Endothelial cell (in vitro differentiated cells): Measurements from ENCODE around the gene PPP1R27. TPM values are rescaled to one million over a fixed set of nuclear protein-coding genes. Genes with fewer than 3 reads are reported as not detected.
"Not testable (repeated sequence)": the region's sequence is repeated elsewhere in the genome, so short reads cannot be mapped to it uniquely, and the experiment has no call there.

Source experiments
- DNase-seq: peaks from one replicate; pipeline ENCODE4 v3.0.0; 2021; ENCODE audit warnings: low spot score
- H3K27ac Mint-ChIP-seq: one replicate; pipeline ENCODE4 v1.8.0; 2021; ENCODE audit warnings: mixed read lengths, inconsistent platforms; ENCODE audit not compliant: unreplicated experiment
- H3K27me3 Mint-ChIP-seq: one replicate; pipeline ENCODE4 v1.8.0; 2021; ENCODE audit warnings: mild to moderate bottlenecking, moderate library complexity, mixed read lengths, inconsistent platforms; ENCODE audit not compliant: unreplicated experiment
- H3K36me3 Mint-ChIP-seq: one replicate; pipeline ENCODE4 v1.8.0; 2021; ENCODE audit warnings: mild to moderate bottlenecking, low read depth, mixed read lengths, inconsistent platforms; ENCODE audit not compliant: unreplicated experiment
- H3K4me1 Mint-ChIP-seq: one replicate; pipeline ENCODE4 v1.8.0; 2021; ENCODE audit warnings: mild to moderate bottlenecking, mixed read lengths, inconsistent platforms; ENCODE audit not compliant: unreplicated experiment
- H3K4me3 Mint-ChIP-seq: one replicate; pipeline ENCODE4 v1.8.0; 2021; ENCODE audit warnings: mild to moderate bottlenecking, mixed read lengths, inconsistent platforms; ENCODE audit not compliant: unreplicated experiment
- H3K9me3 Mint-ChIP-seq: one replicate; pipeline ENCODE4 v1.8.0; 2021; ENCODE audit warnings: mixed read lengths, inconsistent platforms; ENCODE audit not compliant: unreplicated experiment
- total RNA-seq: library from RNA; stranded (reverse); fragmentation: NEBNext Ultra II Directional; extraction: Animal tissue kit (Norgen Biotek cat#: 25700); gene quantifications from one replicate; pipeline ENCODE4 v1.2.1, GENCODE V29; 2021; ENCODE audit not compliant: unreplicated experiment
- TF ChIP-seq, protein P1 (sequence below): fragments of 200-600 bp; sonication (generic); IDR thresholded peaks from one replicate; pipeline ENCODE4 v1.5.0; 2021; ENCODE audit warnings: antibody characterized with exemption; ENCODE audit not compliant: unreplicated experiment

The PPP1R27 gene
- total RNA-seq, 1 donor from 2014 or later: not detected

DNA sequence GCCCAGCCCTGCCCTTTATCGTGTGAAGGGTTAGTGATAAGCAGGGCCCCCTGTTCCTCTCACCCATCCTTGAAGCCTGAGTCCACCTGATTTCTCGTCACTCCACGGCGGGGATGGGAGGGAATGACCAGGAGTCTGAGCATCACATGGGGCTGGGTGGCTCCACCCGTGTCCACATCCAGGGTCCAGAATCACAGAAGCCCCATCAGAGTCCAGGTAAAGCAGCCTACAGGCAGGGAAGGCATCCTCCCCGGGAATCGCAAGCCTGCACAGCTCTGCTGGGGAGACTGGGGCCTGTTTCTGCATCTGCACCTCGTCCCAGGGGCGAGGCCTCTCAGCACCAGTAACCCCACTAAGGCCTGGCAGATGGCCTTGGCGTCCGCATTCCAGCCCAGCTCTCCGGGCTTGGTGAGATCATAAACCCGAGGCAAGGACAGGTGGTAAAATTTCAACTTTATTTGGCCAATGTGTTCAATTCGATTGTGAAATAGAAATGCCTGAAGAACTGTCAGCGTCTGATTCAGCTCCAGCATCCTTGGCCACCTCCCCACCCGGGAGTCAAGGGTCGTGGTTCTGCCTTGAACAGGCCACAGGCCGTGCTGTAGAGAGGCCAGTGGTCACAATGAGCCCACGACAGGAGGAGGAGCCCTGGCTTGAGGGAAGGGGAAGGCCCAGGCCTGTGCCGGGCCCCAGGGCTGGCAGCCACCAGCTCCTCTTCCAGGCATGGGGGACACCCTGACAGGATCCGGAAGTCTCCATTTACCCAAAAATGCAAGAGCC lies 8.1 kb upstream of the PPP1R27 start:
- Mint-ChIP-seq H3K4me1 (no peaks in the 10 kb centered on the region), H3K4me3 (no peak overlapping the region), H3K9me3 (no peaks in the 10 kb centered on the region), H3K36me3 (peaks cover 23% of the 10 kb centered on the region), H3K27me3 (peaks cover 10% of the 10 kb centered on the region), H3K27ac (no peak overlapping the region)
- DNase-seq: no peak
- TF ChIP-seq, protein P1, sequence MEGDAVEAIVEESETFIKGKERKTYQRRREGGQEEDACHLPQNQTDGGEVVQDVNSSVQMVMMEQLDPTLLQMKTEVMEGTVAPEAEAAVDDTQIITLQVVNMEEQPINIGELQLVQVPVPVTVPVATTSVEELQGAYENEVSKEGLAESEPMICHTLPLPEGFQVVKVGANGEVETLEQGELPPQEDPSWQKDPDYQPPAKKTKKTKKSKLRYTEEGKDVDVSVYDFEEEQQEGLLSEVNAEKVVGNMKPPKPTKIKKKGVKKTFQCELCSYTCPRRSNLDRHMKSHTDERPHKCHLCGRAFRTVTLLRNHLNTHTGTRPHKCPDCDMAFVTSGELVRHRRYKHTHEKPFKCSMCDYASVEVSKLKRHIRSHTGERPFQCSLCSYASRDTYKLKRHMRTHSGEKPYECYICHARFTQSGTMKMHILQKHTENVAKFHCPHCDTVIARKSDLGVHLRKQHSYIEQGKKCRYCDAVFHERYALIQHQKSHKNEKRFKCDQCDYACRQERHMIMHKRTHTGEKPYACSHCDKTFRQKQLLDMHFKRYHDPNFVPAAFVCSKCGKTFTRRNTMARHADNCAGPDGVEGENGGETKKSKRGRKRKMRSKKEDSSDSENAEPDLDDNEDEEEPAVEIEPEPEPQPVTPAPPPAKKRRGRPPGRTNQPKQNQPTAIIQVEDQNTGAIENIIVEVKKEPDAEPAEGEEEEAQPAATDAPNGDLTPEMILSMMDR: no peak

DNA sequence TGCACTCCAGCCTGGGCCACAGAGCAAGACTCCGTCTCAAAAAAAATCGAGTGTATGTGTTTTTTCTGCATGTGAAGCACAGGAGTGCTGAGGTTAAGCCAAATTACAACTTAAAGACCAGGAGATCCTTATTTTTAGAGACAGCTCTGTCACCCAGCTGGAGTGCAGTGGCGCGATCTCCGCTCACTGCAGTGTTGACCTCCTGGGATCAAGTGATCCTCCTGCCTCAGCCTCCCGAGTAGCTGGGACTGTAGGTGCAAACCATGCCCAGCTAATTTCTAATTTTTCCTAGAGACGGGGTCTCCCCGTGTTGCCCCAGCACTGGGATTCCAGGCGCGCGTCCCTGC lies 7.5 kb upstream of the PPP1R27 start:
- TF ChIP-seq, protein P1: no peak
- H3K27me3 Mint-ChIP-seq: peaks cover 13% of the 10 kb centered on the region
- DNase-seq: no peak
- H3K36me3 Mint-ChIP-seq: peaks cover 23% of the 10 kb centered on the region
- no peak overlapping the region for H3K4me3 Mint-ChIP-seq
- H3K4me1 Mint-ChIP-seq: no peaks in the 10 kb centered on the region
- no peaks in the 10 kb centered on the region for H3K9me3 Mint-ChIP-seq
- H3K27ac Mint-ChIP-seq: no peak overlapping the region

GRCh38 chr17:81841866-81842265 lies 7.0 kb upstream of the PPP1R27 start:
- Mint-ChIP-seq H3K4me3 (no peak overlapping the region), H3K4me1 (no peaks in the 10 kb centered on the region), H3K27me3 (peaks cover 13% of the 10 kb centered on the region), H3K36me3 (peaks cover 20% of the 10 kb centered on the region), H3K27ac (no peak overlapping the region), H3K9me3 (no peaks in the 10 kb centered on the region)
- TF ChIP-seq, protein P1: no peak
- no peak for DNase-seq

- DNase-seq: no peak
- H3K36me3 Mint-ChIP-seq: peaks cover 15% of the 10 kb centered on the region
Measured at GRCh38 chr17:81840826-81841778, 6.3 kb upstream of the PPP1R27 start.

DNA sequence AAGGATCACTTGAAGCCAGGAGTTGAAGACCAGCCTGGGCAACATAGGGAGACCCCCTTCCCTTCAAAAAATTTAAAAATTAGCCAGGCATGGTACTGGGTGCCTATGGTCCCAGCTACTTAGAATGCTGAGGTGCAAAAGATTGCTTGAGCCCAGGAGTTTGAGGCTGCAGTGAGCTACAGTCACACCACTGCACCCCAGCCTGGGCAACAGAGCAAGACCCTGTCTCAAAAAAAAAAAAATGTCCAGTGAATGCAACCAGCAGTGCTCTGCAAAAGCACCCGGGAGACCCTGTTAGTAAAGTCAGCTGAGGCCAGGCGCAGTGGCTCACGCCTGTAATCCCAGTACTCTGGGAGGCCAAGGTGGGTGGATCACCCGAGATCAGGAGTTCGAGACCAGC lies 5.2 kb upstream of the PPP1R27 start:
- H3K4me3 Mint-ChIP-seq, DNase-seq, H3K9me3 Mint-ChIP-seq, H3K27ac Mint-ChIP-seq, H3K4me1 Mint-ChIP-seq: not testable (repeated sequence)
- peaks cover 18% of the 10 kb centered on the region for H3K27me3 Mint-ChIP-seq
- peaks cover 17% of the 10 kb centered on the region for H3K36me3 Mint-ChIP-seq

More at GRCh38 chr17:81840826-81841778, 6.3 kb upstream of the PPP1R27 start:
- Mint-ChIP-seq H3K27ac (no peak overlapping the region), H3K9me3 (no peaks in the 10 kb centered on the region), H3K4me1 (no peaks in the 10 kb centered on the region), H3K27me3 (peaks cover 13% of the 10 kb centered on the region), H3K4me3 (no peak overlapping the region)
- TF ChIP-seq, protein P1: no peak
